K562 (cell line): Measurements from ENCODE around the gene NEB. TPM values are rescaled to one million over a fixed set of nuclear protein-coding genes. Genes with fewer than 3 reads are reported as not detected.
A peak's percentile ranks its signal among the peaks of the same experiment; 100 is the strongest.

ENCODE experiments used
- BRD4 ChIP-seq: fragments of 200-600 bp; sonication (generic); IDR thresholded peaks from 2 replicates; pipeline ENCODE4 v1.6.1; 2017; ENCODE audit warnings: inconsistent platforms
- CREB1 ChIP-seq, 2 experiments: sonication (generic) in 1 of 2; formaldehyde crosslinking in 1 of 2; IDR thresholded peaks; 2 replicates each; pipeline versions ENCODE4 v1.6.1 to v1.8.0; 2012 to 2022; ENCODE audit warnings: inconsistent platforms in 1 of 2, mild to moderate bottlenecking in 1 of 2, missing genetic modification reagents in 1 of 2, moderate library complexity in 1 of 2
- DMBX1 ChIP-seq: fragments of 250-450 bp; sonication (Bioruptor Pico); IDR thresholded peaks from 2 replicates; pipeline ENCODE4 v1.8.0; 2022; ENCODE audit warnings: inconsistent platforms, mild to moderate bottlenecking, moderate library complexity, borderline replicate concordance
- ELF4 ChIP-seq: fragments of 450-650 bp; formaldehyde crosslinking; IDR thresholded peaks from 2 replicates; pipeline ENCODE4 v1.4.0; 2022; ENCODE audit warnings: missing genetic modification characterization
- IRF2 ChIP-seq: sonication (generic); formaldehyde crosslinking; IDR thresholded peaks from 2 replicates; pipeline ENCODE4 v1.8.1; 2022; ENCODE audit warnings: mild to moderate bottlenecking, missing genetic modification reagents
- KDM4B ChIP-seq, 2 experiments: fragments of 450-650 bp in 1 of 2; sonication (generic) in 1 of 2; IDR thresholded peaks; 2 replicates each; pipeline ENCODE4 v1.6.1; 2016 to 2017; ENCODE audit warnings: borderline replicate concordance in 2 of 2, antibody characterized with exemption in 1 of 2, low read depth in 1 of 2, mild to moderate bottlenecking in 1 of 2
- KLF13 ChIP-seq: fragments of 450-650 bp; IDR thresholded peaks from 2 replicates; pipeline ENCODE4 v1.6.1; 2016; ENCODE audit warnings: missing genetic modification characterization, low read depth, mild to moderate bottlenecking, missing compliant biosample characterization, moderate library complexity, borderline replicate concordance
- MEF2A ChIP-seq: IDR thresholded peaks from 2 replicates; pipeline ENCODE4 v1.6.1; 2011; ENCODE audit warnings: low read depth, mild to moderate bottlenecking, low read length, moderate library complexity; ENCODE audit not compliant: control insufficient read depth
- MNT ChIP-seq, 2 experiments: fragments of 450-650 bp; conservative IDR thresholded peaks; 2 replicates each; pipeline ENCODE4 v1.6.1; 2017; ENCODE audit warnings: mild to moderate bottlenecking in 2 of 2, moderate library complexity in 2 of 2
- MXI1 ChIP-seq: IDR thresholded peaks from 2 replicates; pipeline ENCODE4 v1.6.1; 2011; ENCODE audit warnings: low read depth, mild to moderate bottlenecking, improper control_type of control experiment, low read length
- NCOA1 ChIP-seq: fragments of 450-650 bp; IDR thresholded peaks from 2 replicates; pipeline ENCODE4 v1.6.1; 2016; ENCODE audit warnings: low read depth
- NCOR1 ChIP-seq: fragments of 450-650 bp; IDR thresholded peaks from 2 replicates; pipeline ENCODE4 v1.6.1; 2016; ENCODE audit warnings: mild to moderate bottlenecking, moderate library complexity
- NFRKB ChIP-seq: fragments of 450-650 bp; IDR thresholded peaks from 2 replicates; pipeline ENCODE4 v1.6.1; 2016; ENCODE audit warnings: low read depth
- POLR2AphosphoS2 ChIP-seq: IDR thresholded peaks from 2 replicates; pipeline ENCODE4 v1.6.1; 2012; ENCODE audit warnings: low read length, improper control_type of control experiment
- SMAD4 ChIP-seq: fragments of 250-450 bp; sonication (Bioruptor Pico); conservative IDR thresholded peaks from 2 replicates; pipeline ENCODE4 v1.8.0; 2021; ENCODE audit warnings: inconsistent platforms, mild to moderate bottlenecking, moderate library complexity
- STAT5A ChIP-seq: IDR thresholded peaks from 2 replicates; pipeline ENCODE4 v1.6.1; 2012; ENCODE audit warnings: low read length, inconsistent platforms, borderline replicate concordance
- TAF7 ChIP-seq: fragments of 450-650 bp; IDR thresholded peaks from 2 replicates; pipeline ENCODE4 v1.6.1; 2016; ENCODE audit warnings: missing genetic modification characterization, missing compliant biosample characterization
- U2AF1 ChIP-seq: fragments of 200-400 bp; formaldehyde crosslinking; optimal IDR thresholded peaks from 2 replicates; pipeline ENCODE3; 2017; ENCODE audit warnings: mild to moderate bottlenecking, low read depth, low read length, moderate library complexity
- XRCC3 ChIP-seq: fragments of 450-650 bp; IDR thresholded peaks from 2 replicates; pipeline ENCODE4 v1.6.1; 2017; ENCODE audit warnings: mild to moderate bottlenecking, moderate library complexity
- ZBTB12 ChIP-seq: fragments of 250-450 bp; sonication (Bioruptor Pico); IDR thresholded peaks from 2 replicates; pipeline ENCODE4 v1.4.0; 2020
- ZFPM2 ChIP-seq: fragments of 250-450 bp; sonication (Bioruptor Pico); IDR thresholded peaks from 2 replicates; pipeline ENCODE4 v1.5.1; 2022; ENCODE audit warnings: mild to moderate bottlenecking
- ZNF143 ChIP-seq: sonication (generic); formaldehyde crosslinking; IDR thresholded peaks from 2 replicates; pipeline ENCODE4 v1.9.0; 2022; ENCODE audit warnings: mild to moderate bottlenecking, missing genetic modification reagents
- ZNF717 ChIP-seq: fragments of 250-450 bp; sonication (Bioruptor Pico); IDR thresholded peaks from 2 replicates; pipeline ENCODE4 v1.5.0; 2021
- polyA plus RNA-seq, 8 experiments: library from polyadenylated mRNA; depleted of rRNA in 4 of 8; stranded (reverse) in 5 of 8; unstranded in 3 of 8; fragments of >200 nt; fragmentation: Nextera tagmentation in 2 of 8; fragmentation: Illumina TruSeq in 1 of 8; extraction: Ambion mirVana in 2 of 8; extraction: Trizol in 1 of 8; gene quantifications; 2 replicates each; pipeline versions ENCODE4 v1.2.1 to v1.2.3, GENCODE V29; 2011 to 2014; ENCODE audit warnings: inconsistent platforms in 1 of 8, missing spikeins in 1 of 8
- total RNA-seq, 7 experiments: library from RNA; depleted of rRNA in 6 of 7; stranded (reverse); fragments of >200 nt in 6 of 7; fragmentation: Illumina TruSeq in 2 of 7; extraction: Trizol in 2 of 7; gene quantifications; 2 replicates each; pipeline versions ENCODE4 v1.2.1 to v1.2.3, GENCODE V29; 2011 to 2021; ENCODE audit warnings: low replicate concordance in 1 of 7
- TF ChIP-seq, protein P1 (sequence below): fragments of 250-450 bp; sonication (Bioruptor Pico); IDR thresholded peaks from 2 replicates; pipeline ENCODE4 v1.8.0; 2021; ENCODE audit warnings: borderline replicate concordance, mild to moderate bottlenecking, moderate library complexity; ENCODE audit not compliant: poor library complexity, severe bottlenecking
- TF ChIP-seq, protein P2 (sequence below): fragments of 450-650 bp; conservative IDR thresholded peaks from 2 replicates; pipeline ENCODE4 v1.6.1; 2016; ENCODE audit warnings: missing genetic modification characterization, low read depth, mild to moderate bottlenecking, control low read depth, missing compliant biosample characterization

NEB gene
- total and polyA plus RNA-seq, 9 of the 15 experiments (the other 6 are each of a cell fraction or from before 2014, with no cell fraction given), result 1.7 to 3.8 (median 2.9) TPM

GRCh38 chr2:151760139-151760650 lies 25.9 kb upstream of the NEB start (continued):
- TF ChIP-seq IRF2 (no peak), ZNF717 (peak; percentile 70; the same call in 1 of the 2 replicates), U2AF1 (no peak), NCOA1 (peak; percentile 29; the same call in 1 of the 2 replicates), MNT (conservative IDR thresholded peaks at IDR 0.05) (peak; percentile 29 to 61; a peak in 2 of 4 replicates), SMAD4 (CRISPR knock-in tag) (peak; percentile 91), KDM4B (IDR thresholded peaks at IDR 0.05; ENCODE audit: borderline replicate concordance in 2 of 2, low read depth in 1 of 2) (peak in 1 of 2 experiments; percentile 63; a peak in 1 of 4 replicates), ZBTB12 (CRISPR knock-in tag) (peak; percentile 41; the same call in 1 of the 2 replicates), CREB1 (IDR thresholded peaks at IDR 0.05) (peak; percentile 55), CREB1 (CRISPR knock-in tag; IDR thresholded peaks at IDR 0.05) (peak; percentile 49; the same call in 1 of the 2 replicates), ELF4 (CRISPR knock-in tag) (peak; percentile 80; the same call in 1 of the 2 replicates), STAT5A (peak; percentile 24; the same call in 1 of the 2 replicates), POLR2AphosphoS2 (no peak), NCOR1 (peak; percentile 63; the same call in 1 of the 2 replicates), ZFPM2 (CRISPR knock-in tag) (no peak), MEF2A (no peak), NFRKB (peak; percentile 93), ZNF143 (CRISPR knock-in tag) (no peak), KLF13 (tag) (0 out of 2 replicates have a peak, but pooled peaks have one; percentile 58), MXI1 (no peak), DMBX1 (CRISPR knock-in tag) (peak; percentile 95), BRD4 (peak; percentile 29; the same call in 1 of the 2 replicates), TAF7 (0 out of 2 replicates have a peak, but pooled peaks have one; percentile 33), XRCC3 (no peak)
- TF ChIP-seq, protein P1, sequence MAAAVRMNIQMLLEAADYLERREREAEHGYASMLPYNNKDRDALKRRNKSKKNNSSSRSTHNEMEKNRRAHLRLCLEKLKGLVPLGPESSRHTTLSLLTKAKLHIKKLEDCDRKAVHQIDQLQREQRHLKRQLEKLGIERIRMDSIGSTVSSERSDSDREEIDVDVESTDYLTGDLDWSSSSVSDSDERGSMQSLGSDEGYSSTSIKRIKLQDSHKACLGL, result peak; percentile 27
- TF ChIP-seq, protein P2, sequence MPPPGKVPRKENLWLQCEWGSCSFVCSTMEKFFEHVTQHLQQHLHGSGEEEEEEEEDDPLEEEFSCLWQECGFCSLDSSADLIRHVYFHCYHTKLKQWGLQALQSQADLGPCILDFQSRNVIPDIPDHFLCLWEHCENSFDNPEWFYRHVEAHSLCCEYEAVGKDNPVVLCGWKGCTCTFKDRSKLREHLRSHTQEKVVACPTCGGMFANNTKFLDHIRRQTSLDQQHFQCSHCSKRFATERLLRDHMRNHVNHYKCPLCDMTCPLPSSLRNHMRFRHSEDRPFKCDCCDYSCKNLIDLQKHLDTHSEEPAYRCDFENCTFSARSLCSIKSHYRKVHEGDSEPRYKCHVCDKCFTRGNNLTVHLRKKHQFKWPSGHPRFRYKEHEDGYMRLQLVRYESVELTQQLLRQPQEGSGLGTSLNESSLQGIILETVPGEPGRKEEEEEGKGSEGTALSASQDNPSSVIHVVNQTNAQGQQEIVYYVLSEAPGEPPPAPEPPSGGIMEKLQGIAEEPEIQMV (tag), result peak; percentile 57; the same call in 1 of the 2 replicates
